ENCODE data around the gene CDC27. TPM values are rescaled to one million over a fixed set of nuclear protein-coding genes. Genes with fewer than 3 reads are reported as not detected.
A peak's percentile ranks its signal among the peaks of the same experiment; 100 is the strongest.
"Not testable (repeated sequence)": the region's sequence is repeated elsewhere in the genome, so short reads cannot be mapped to it uniquely, and the experiment has no call there.

The CDC27 gene
- total and polyA plus RNA-seq, 5 donors, result 15.2 to 87.0 (median 82.0) TPM

- H3K4me1 ChIP-seq (ENCODE audit: control insufficient read depth, insufficient read depth, low read length), result peaks cover 6% of the 10 kb centered on the region
- ATAC-seq, result no peak
- intact Hi-C loops (cut with DNase I), result no loop called here
Observed at GRCh38 chr17:47176389-47176826, 12.7 kb downstream of the CDC27 start.

GRCh38 chr17:47174823-47175222 lies 14.3 kb downstream of the CDC27 start:
- WGBS, result 95% methylated on average over 8 of the region's 8 CpGs
- ATAC-seq; H3K9me3 ChIP-seq (ENCODE audit: control insufficient read depth, low read length); H3K4me1 ChIP-seq (ENCODE audit: control insufficient read depth, insufficient read depth, low read length); H3K4me3 ChIP-seq (ENCODE audit: low read length); DNase-seq; H3K27ac ChIP-seq (ENCODE audit: low read length); H3K27me3 ChIP-seq (ENCODE audit: control insufficient read depth, insufficient read depth); intact Hi-C loops (cut with DNase I): not testable (repeated sequence)

More at GRCh38 chr17:47176389-47176826, 12.7 kb downstream of the CDC27 start:
- WGBS, result 76% methylated on average over 2 of the region's 2 CpGs
- no peak for DNase-seq
- no peaks in the 10 kb centered on the region for H3K9me3 ChIP-seq (ENCODE audit: control insufficient read depth, low read length)
- no peak overlapping the region for H3K27ac ChIP-seq (ENCODE audit: low read length)
- no peak overlapping the region for H3K4me3 ChIP-seq (ENCODE audit: low read length)
- H3K27me3 ChIP-seq (ENCODE audit: control insufficient read depth, insufficient read depth), result no peaks in the 10 kb centered on the region

- Histone ChIP-seq H3K9me3 (ENCODE audit: control insufficient read depth, low read length) (no peaks in the 10 kb centered on the region), H3K27ac (ENCODE audit: low read length) (no peak overlapping the region), H3K4me1 (ENCODE audit: control insufficient read depth, insufficient read depth, low read length) (no peaks in the 10 kb centered on the region), H3K4me3 (ENCODE audit: low read length) (no peak overlapping the region), H3K27me3 (ENCODE audit: control insufficient read depth, insufficient read depth) (no peaks in the 10 kb centered on the region)
- DNase-seq (no peak), ATAC-seq (no peak)
- intact Hi-C loops (cut with DNase I), result no loop called here
- 90% methylated on average over 2 of the region's 2 CpGs for WGBS
Observed at GRCh38 chr17:47172696-47173565, 16.2 kb downstream of the CDC27 start.

- intact Hi-C loops (cut with DNase I), result no loop called here
- no peak overlapping the region for H3K27ac ChIP-seq (ENCODE audit: low read length)
- H3K4me1 ChIP-seq (ENCODE audit: control insufficient read depth, insufficient read depth, low read length), result no peaks in the 10 kb centered on the region
- no peaks in the 10 kb centered on the region for H3K9me3 ChIP-seq (ENCODE audit: control insufficient read depth, low read length)
- H3K27me3 ChIP-seq (ENCODE audit: control insufficient read depth, insufficient read depth), result no peaks in the 10 kb centered on the region
- no peak for ATAC-seq
- 91% methylated on average over 4 of the region's 4 CpGs for WGBS
- DNase-seq, result no peak
- H3K4me3 ChIP-seq (ENCODE audit: low read length), result no peak overlapping the region
Observed at GRCh38 chr17:47170710-47171109, 18.4 kb downstream of the CDC27 start.

GRCh38 chr17:47168896-47169295 lies 20.2 kb downstream of the CDC27 start:
- H3K27ac ChIP-seq (ENCODE audit: low read length); H3K4me3 ChIP-seq (ENCODE audit: low read length); ATAC-seq; intact Hi-C loops (cut with DNase I); DNase-seq; H3K27me3 ChIP-seq (ENCODE audit: control insufficient read depth, insufficient read depth); H3K4me1 ChIP-seq (ENCODE audit: control insufficient read depth, insufficient read depth, low read length); H3K9me3 ChIP-seq (ENCODE audit: control insufficient read depth, low read length): not testable (repeated sequence)
- 77% methylated on average over 4 of the region's 4 CpGs for WGBS

- H3K27me3 ChIP-seq (ENCODE audit: control insufficient read depth, insufficient read depth); H3K4me3 ChIP-seq (ENCODE audit: low read length); H3K27ac ChIP-seq (ENCODE audit: low read length); DNase-seq; H3K9me3 ChIP-seq (ENCODE audit: control insufficient read depth, low read length); H3K4me1 ChIP-seq (ENCODE audit: control insufficient read depth, insufficient read depth, low read length); intact Hi-C loops (cut with DNase I); ATAC-seq: not testable (repeated sequence)
- 75% methylated on average over 5 of the region's 5 CpGs for WGBS
Observed at GRCh38 chr17:47166854-47167253, 22.2 kb downstream of the CDC27 start.

GRCh38 chr17:47165137-47165536 lies 24.0 kb downstream of the CDC27 start:
- ATAC-seq (peak in 1 of 2 donors; percentile 59), DNase-seq (no peak)
- peaks cover 1% of the 10 kb centered on the region for H3K4me1 ChIP-seq (ENCODE audit: control insufficient read depth, insufficient read depth, low read length)
- 51% methylated on average over 2 of the region's 2 CpGs for WGBS
- no peak overlapping the region for H3K27ac ChIP-seq (ENCODE audit: low read length)
- intact Hi-C loops (cut with DNase I), result no loop called here
- no peaks in the 10 kb centered on the region for H3K9me3 ChIP-seq (ENCODE audit: control insufficient read depth, low read length)
- no peak overlapping the region for H3K4me3 ChIP-seq (ENCODE audit: low read length)
- H3K27me3 ChIP-seq (ENCODE audit: control insufficient read depth, insufficient read depth), result no peaks in the 10 kb centered on the region

- intact Hi-C loops (cut with DNase I), result no loop called here
- no peaks in the 10 kb centered on the region for H3K9me3 ChIP-seq (ENCODE audit: control insufficient read depth, low read length)
- 95% methylated on average over 5 of the region's 5 CpGs for WGBS
- ATAC-seq (no peak), DNase-seq (no peak)
- H3K27ac ChIP-seq (ENCODE audit: low read length), result no peak overlapping the region
- H3K4me3 ChIP-seq (ENCODE audit: low read length), result no peak overlapping the region
- no peaks in the 10 kb centered on the region for H3K27me3 ChIP-seq (ENCODE audit: control insufficient read depth, insufficient read depth)
- H3K4me1 ChIP-seq (ENCODE audit: control insufficient read depth, insufficient read depth, low read length), result peaks cover 1% of the 10 kb centered on the region
Observed at GRCh38 chr17:47164263-47164662, 24.8 kb downstream of the CDC27 start.

GRCh38 chr17:47162013-47162622 lies 27.0 kb downstream of the CDC27 start:
- ATAC-seq, result no peak
- Histone ChIP-seq H3K27ac (ENCODE audit: low read length) (no peak overlapping the region), H3K4me1 (ENCODE audit: control insufficient read depth, insufficient read depth, low read length) (peaks cover 1% of the 10 kb centered on the region), H3K4me3 (ENCODE audit: low read length) (no peak overlapping the region), H3K9me3 (ENCODE audit: control insufficient read depth, low read length) (no peaks in the 10 kb centered on the region), H3K27me3 (ENCODE audit: control insufficient read depth, insufficient read depth) (no peaks in the 10 kb centered on the region)
- WGBS, result 38% methylated on average over 2 of the region's 2 CpGs
- no peak for DNase-seq
- intact Hi-C loops (cut with DNase I), result no loop called here

- intact Hi-C loops (cut with DNase I), result no loop called here
- H3K4me3 ChIP-seq (ENCODE audit: low read length), result no peak overlapping the region
- H3K9me3 ChIP-seq (ENCODE audit: control insufficient read depth, low read length), result no peaks in the 10 kb centered on the region
- H3K27ac ChIP-seq (ENCODE audit: low read length), result no peak overlapping the region
- H3K27me3 ChIP-seq (ENCODE audit: control insufficient read depth, insufficient read depth), result no peaks in the 10 kb centered on the region
- peaks cover 1% of the 10 kb centered on the region for H3K4me1 ChIP-seq (ENCODE audit: control insufficient read depth, insufficient read depth, low read length)
- ATAC-seq (no peak), DNase-seq (no peak)
- WGBS, result 97% methylated on average over 18 of the region's 18 CpGs
Observed at GRCh38 chr17:47159315-47159714, 29.8 kb downstream of the CDC27 start.

- Histone ChIP-seq H3K4me1 (ENCODE audit: control insufficient read depth, insufficient read depth, low read length) (no peaks in the 10 kb centered on the region), H3K27ac (ENCODE audit: low read length) (no peak overlapping the region), H3K4me3 (ENCODE audit: low read length) (no peak overlapping the region), H3K9me3 (ENCODE audit: control insufficient read depth, low read length) (no peaks in the 10 kb centered on the region), H3K27me3 (ENCODE audit: control insufficient read depth, insufficient read depth) (no peaks in the 10 kb centered on the region)
- intact Hi-C loops (cut with DNase I), result no loop called here
- no peak for ATAC-seq
- DNase-seq, result no peak
- 73% methylated on average over 6 of the region's 6 CpGs for WGBS
Observed at GRCh38 chr17:47145351-47145750, 43.7 kb downstream of the CDC27 start.

All from right cardiac atrium (tissue), 5 donors.